HCT116 (cell line): ENCODE results near the gene ERICH6B.
"Not testable (repeated sequence)": the region's sequence is repeated elsewhere in the genome, so short reads cannot be mapped to it uniquely, and the experiment has no call there.

ENCODE experiments used
- CBX3 ChIP-seq: IDR thresholded peaks from 2 replicates; pipeline ENCODE4 v1.6.1; 2012; ENCODE audit warnings: low read depth
- EZH2 ChIP-seq: fragments of 200-600 bp; sonication (generic); IDR thresholded peaks from 2 replicates; pipeline ENCODE4 v1.6.1; 2017; ENCODE audit warnings: antibody characterized with exemption, mixed run types
- POLR2A ChIP-seq: IDR thresholded peaks from 2 replicates; pipeline ENCODE4 v1.7.0; 2011; ENCODE audit warnings: borderline replicate concordance; ENCODE audit not compliant: insufficient read depth, insufficient read length; ENCODE audit errors: extremely low read depth
- POLR2AphosphoS5 ChIP-seq: IDR thresholded peaks from 2 replicates; pipeline ENCODE4 v1.6.1; 2011; ENCODE audit warnings: mild to moderate bottlenecking, low read depth, low read length, moderate library complexity
- YY1 ChIP-seq: IDR thresholded peaks from 2 replicates; pipeline ENCODE4 v1.6.1; 2011; ENCODE audit warnings: low read length, low read depth, moderate library complexity, mild to moderate bottlenecking; ENCODE audit not compliant: insufficient replicate concordance; ENCODE audit errors: extremely low read depth
- TF ChIP-seq, protein P1 (sequence below), 3 experiments: fragments of 200-600 bp in 1 of 3; sonication (generic) in 1 of 3; IDR thresholded peaks in 2 of 3; conservative IDR thresholded peaks in 1 of 3; 2 replicates each; pipeline ENCODE4 v1.5.1; 2012 to 2017; ENCODE audit warnings: low read depth in 2 of 3, low read length in 2 of 3, antibody characterized with exemption in 1 of 3, borderline replicate concordance in 1 of 3, control low read depth in 1 of 3, mild to moderate bottlenecking in 1 of 3, mixed read lengths in 1 of 3, mixed run types in 1 of 3, moderate library complexity in 1 of 3; ENCODE audit not compliant: insufficient read depth in 1 of 3

DNA sequence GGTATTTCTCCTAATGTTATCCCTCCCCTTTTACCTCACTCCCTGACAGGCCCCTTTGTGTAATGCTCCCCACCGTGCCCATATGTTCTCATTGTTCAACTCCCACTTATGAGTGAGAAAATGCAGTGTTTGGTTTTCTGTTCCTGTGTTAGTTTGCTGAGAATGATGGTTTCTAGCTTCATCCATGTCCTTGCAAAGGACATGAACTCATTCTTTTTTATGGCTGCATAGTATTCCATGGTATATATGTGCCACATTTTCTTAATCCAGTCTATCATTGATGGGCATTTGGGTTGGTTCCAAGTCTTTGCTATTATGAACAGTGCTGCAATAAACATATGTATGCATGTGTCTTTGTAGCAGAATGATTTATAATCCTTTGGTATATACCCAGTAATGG lies 19.8 kb upstream of the ERICH6B start:
- TF ChIP-seq, protein P1, sequence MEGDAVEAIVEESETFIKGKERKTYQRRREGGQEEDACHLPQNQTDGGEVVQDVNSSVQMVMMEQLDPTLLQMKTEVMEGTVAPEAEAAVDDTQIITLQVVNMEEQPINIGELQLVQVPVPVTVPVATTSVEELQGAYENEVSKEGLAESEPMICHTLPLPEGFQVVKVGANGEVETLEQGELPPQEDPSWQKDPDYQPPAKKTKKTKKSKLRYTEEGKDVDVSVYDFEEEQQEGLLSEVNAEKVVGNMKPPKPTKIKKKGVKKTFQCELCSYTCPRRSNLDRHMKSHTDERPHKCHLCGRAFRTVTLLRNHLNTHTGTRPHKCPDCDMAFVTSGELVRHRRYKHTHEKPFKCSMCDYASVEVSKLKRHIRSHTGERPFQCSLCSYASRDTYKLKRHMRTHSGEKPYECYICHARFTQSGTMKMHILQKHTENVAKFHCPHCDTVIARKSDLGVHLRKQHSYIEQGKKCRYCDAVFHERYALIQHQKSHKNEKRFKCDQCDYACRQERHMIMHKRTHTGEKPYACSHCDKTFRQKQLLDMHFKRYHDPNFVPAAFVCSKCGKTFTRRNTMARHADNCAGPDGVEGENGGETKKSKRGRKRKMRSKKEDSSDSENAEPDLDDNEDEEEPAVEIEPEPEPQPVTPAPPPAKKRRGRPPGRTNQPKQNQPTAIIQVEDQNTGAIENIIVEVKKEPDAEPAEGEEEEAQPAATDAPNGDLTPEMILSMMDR (IDR thresholded peaks at IDR 0.05 in 2 of 3, conservative IDR thresholded peaks at IDR 0.05 in 1 of 3; ENCODE audit: borderline replicate concordance in 1 of 3, insufficient read depth in 1 of 3, low read depth in 2 of 3, low read length in 2 of 3), result not testable (repeated sequence)
- not testable (repeated sequence) for TF ChIP-seq POLR2A, POLR2AphosphoS5, YY1, CBX3, EZH2
